Left lung (tissue), 10 donors: ENCODE results near the gene FAM169A. TPM values are rescaled to one million over a fixed set of nuclear protein-coding genes. Genes with fewer than 3 reads are reported as not detected.

Experiments used
- ATAC-seq: fragments of 200-7000 bp; cut with Tn5 transposase; one replicate; pipeline ENCODE4 v1.9.1; 2020; ENCODE audit warnings: moderate library complexity
- DNase-seq, 4 donors: peaks; one replicate each; pipeline ENCODE4 v3.0.0-alpha.2; 2013 to 2020
- H3K27ac ChIP-seq, 2 donors: fragments of 200-600 bp; sonication (generic) in 1 of 2; one replicate each; pipeline versions ENCODE4 v1.5.0 to v1.8.0; 2020 to 2021
- H3K27me3 ChIP-seq, 2 donors: fragments of 200-600 bp; sonication (generic) in 1 of 2; one replicate each; pipeline versions ENCODE4 v1.5.0 to v1.8.0; 2020 to 2021
- H3K36me3 ChIP-seq, 2 donors: fragments of 200-600 bp; sonication (generic) in 1 of 2; one replicate each; pipeline versions ENCODE4 v1.5.0 to v1.8.0; 2020 to 2021
- H3K4me1 ChIP-seq, 2 donors: fragments of 200-600 bp; one replicate each; pipeline ENCODE4 v1.8.0; 2021
- H3K4me3 ChIP-seq, 2 donors: fragments of 200-600 bp; sonication (generic) in 1 of 2; one replicate each; pipeline versions ENCODE4 v1.5.0 to v1.8.0; 2020 to 2021; ENCODE audit warnings: mild to moderate bottlenecking in 1 of 2
- H3K9me3 ChIP-seq, 2 donors: fragments of 200-600 bp; sonication (generic) in 1 of 2; one replicate each; pipeline versions ENCODE4 v1.5.0 to v1.8.0; 2020 to 2021
- CTCF ChIP-seq, 2 donors: fragments of 200-600 bp; sonication (generic) in 1 of 2; IDR thresholded peaks; one replicate each; pipeline versions ENCODE4 v1.5.0 to v1.8.0; 2021; ENCODE audit warnings: antibody characterized with exemption in 2 of 2
- intact Hi-C, 2 donors: fragments of 100-400 bp; cut with DNase I; formaldehyde crosslinking; loops; one replicate each; pipeline versions ENCODE4 v1.11.2 to v1.14.2; 2022
- polyA plus RNA-seq, 6 donors: library from polyadenylated mRNA; unstranded; fragments of 120-200 nt; gene quantifications; one replicate each; pipeline ENCODE4 v1.2.1, GENCODE V29; 2013; ENCODE audit not compliant: insufficient read length in 6 of 6
- total RNA-seq, 2 donors: library from RNA; stranded (reverse); fragmentation: NEBNext Ultra II Directional; extraction: Animal tissue kit (Norgen Biotek cat#: 25700); gene quantifications; one replicate each; pipeline ENCODE4 v1.2.1, GENCODE V29; 2021
- donor health status: DM: no; HTN: yes; CAD: no.
- donor health status: DM: no; HTN: no; CAD: no.

The FAM169A gene
- total and polyA plus RNA-seq, 8 donors: 0.81 to 6.3 (median 5.5) TPM

GRCh38 chr5:74816875-74817274, 49.3 kb downstream of the FAM169A start:
- no peaks in the 10 kb centered on the region for H3K36me3 ChIP-seq
- DNase-seq: no peak
- H3K4me1 ChIP-seq: no peaks in the 10 kb centered on the region
- no peaks in the 10 kb centered on the region for H3K9me3 ChIP-seq
- no peak overlapping the region for H3K4me3 ChIP-seq
- no peak for ATAC-seq
- no peak overlapping the region for H3K27ac ChIP-seq
- TF ChIP-seq CTCF (IDR thresholded peaks at IDR 0.05): no peak
- H3K27me3 ChIP-seq: peaks cover 0 to 3% of the 10 kb centered on the region in 2 donors
- intact Hi-C loops: no loop called here

DNA sequence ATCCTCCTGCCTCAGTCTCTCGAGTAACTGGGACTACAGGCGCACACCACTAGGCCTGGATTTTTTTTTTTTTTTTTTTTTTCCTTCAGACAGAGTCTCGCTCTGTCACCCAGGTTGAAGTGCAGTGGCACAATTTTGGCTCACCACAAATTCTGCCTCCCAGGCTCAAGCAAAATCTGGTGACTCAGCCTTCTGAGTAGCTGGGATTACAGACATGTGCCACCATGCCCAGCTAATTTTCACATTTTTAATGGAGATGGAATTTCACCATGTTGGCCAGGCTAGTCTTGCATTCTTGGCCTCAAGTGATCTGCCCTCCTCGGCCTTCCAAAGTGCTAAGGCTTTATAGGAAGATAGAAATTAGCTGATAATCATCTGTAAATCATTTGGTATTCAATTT, 55.3 kb downstream of the FAM169A start:
- intact Hi-C loops: no loop called here
- Histone ChIP-seq H3K9me3 (no peaks in the 10 kb centered on the region), H3K27ac (no peak overlapping the region), H3K4me1 (no peaks in the 10 kb centered on the region), H3K36me3 (no peaks in the 10 kb centered on the region), H3K27me3 (no peaks in the 10 kb centered on the region), H3K4me3 (no peak overlapping the region)
- ATAC-seq: no peak
- no peak for TF ChIP-seq CTCF (IDR thresholded peaks at IDR 0.05)
- DNase-seq: no peak

DNA sequence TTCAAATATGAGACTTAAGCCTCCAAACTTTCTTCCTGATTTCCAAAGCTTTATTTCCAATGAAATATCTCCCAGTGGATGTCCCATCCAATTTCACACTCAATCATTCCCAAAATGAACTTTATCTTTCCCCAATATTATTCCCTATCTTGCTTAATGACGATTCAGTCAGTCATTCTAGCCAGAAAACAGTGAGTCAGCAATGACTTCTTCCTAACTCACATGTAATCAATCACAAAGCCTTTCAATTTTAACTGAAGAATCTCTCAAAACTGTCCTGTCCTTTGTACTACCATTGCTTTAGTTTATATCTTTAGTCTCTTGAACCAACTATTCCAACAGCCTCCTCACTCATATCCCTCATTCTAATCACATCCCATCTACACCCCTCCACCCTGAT, 64.2 kb downstream of the FAM169A start:
- DNase-seq (no peak), ATAC-seq (no peak)
- Histone ChIP-seq H3K4me3 (no peak overlapping the region), H3K9me3 (no peaks in the 10 kb centered on the region), H3K4me1 (no peaks in the 10 kb centered on the region), H3K27me3 (peaks cover 0 to 9% of the 10 kb centered on the region in 2 donors), H3K27ac (no peak overlapping the region), H3K36me3 (no peaks in the 10 kb centered on the region)
- intact Hi-C loops: no loop called here
- no peak for TF ChIP-seq CTCF (IDR thresholded peaks at IDR 0.05)

GRCh38 chr5:74801197-74801596, 65.0 kb downstream of the FAM169A start:
- ATAC-seq: no peak
- intact Hi-C loops: no loop called here
- H3K4me1 ChIP-seq: no peaks in the 10 kb centered on the region

More at GRCh38 chr5:74801197-74801596, 65.0 kb downstream of the FAM169A start:
- no peak for DNase-seq
- H3K27ac ChIP-seq: no peak overlapping the region
- H3K36me3 ChIP-seq: no peaks in the 10 kb centered on the region
- TF ChIP-seq CTCF (IDR thresholded peaks at IDR 0.05): no peak
- peaks cover 0 to 9% of the 10 kb centered on the region in 2 donors for H3K27me3 ChIP-seq
- H3K4me3 ChIP-seq: no peak overlapping the region
- H3K9me3 ChIP-seq: no peaks in the 10 kb centered on the region
